Suprapubic skin (tissue), 4 donors: ENCODE data around the gene PSMF1.

Experiments
- EP300 ChIP-seq: sonication (generic); formaldehyde crosslinking; IDR thresholded peaks from one replicate; pipeline ENCODE4 v1.6.1; 2017; ENCODE audit warnings: antibody characterized with exemption
- POLR2A ChIP-seq, 2 donors: fragments of 450-650 bp; IDR thresholded peaks; one replicate each; pipeline ENCODE4 v1.6.1; 2017; ENCODE audit warnings: antibody characterized with exemption in 2 of 2, mild to moderate bottlenecking in 2 of 2, moderate library complexity in 2 of 2
- POLR2AphosphoS5 ChIP-seq, 3 donors: sonication (generic); formaldehyde crosslinking; IDR thresholded peaks; one replicate each; pipeline ENCODE4 v1.6.1; 2017; ENCODE audit warnings: antibody characterized with exemption in 3 of 3
- TF ChIP-seq, protein P1 (sequence below), 2 donors: fragments of 200-600 bp in 1 of 2; fragments of 450-650 bp in 1 of 2; sonication (generic) in 1 of 2; IDR thresholded peaks; one replicate each; pipeline ENCODE4 v1.5.1; 2016 to 2019; ENCODE audit warnings: antibody characterized with exemption in 2 of 2, mild to moderate bottlenecking in 1 of 2, moderate library complexity in 1 of 2

DNA sequence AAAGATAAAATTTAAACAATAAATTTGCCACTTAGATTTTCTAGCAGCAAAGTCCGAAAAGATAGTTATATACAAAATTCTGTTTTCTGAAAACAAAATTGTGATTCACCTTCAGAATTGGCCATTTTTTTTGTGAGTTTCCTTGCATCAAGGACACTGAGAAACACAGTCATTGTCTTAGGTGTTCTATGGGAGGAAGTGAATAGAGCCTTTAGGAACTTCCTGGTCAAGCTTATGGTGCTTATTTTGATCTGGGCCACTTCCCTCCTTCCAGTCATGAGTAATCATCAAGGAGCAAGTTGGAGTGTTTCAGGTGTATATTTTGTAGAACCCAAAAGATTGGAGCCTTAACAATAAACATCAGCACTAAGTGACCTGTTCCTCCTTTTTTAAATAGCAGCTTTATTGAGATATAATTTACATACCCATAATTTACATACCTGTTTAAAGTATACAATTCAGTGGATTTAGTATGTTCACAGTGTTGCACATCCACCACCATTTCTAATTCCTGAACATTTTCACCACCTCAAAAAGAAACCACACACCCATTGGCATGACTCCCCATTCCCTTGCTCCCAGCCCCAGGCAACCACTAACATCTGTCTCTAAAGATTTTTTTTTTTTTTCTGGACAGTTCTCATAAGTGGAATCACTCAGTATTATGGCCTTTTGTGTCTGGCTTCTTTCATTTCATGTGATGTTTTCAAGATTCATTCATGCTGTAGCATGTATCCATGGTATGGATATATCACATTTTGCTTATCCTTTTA lies 48.7 kb downstream of the PSMF1 start:
- TF ChIP-seq, protein P1, sequence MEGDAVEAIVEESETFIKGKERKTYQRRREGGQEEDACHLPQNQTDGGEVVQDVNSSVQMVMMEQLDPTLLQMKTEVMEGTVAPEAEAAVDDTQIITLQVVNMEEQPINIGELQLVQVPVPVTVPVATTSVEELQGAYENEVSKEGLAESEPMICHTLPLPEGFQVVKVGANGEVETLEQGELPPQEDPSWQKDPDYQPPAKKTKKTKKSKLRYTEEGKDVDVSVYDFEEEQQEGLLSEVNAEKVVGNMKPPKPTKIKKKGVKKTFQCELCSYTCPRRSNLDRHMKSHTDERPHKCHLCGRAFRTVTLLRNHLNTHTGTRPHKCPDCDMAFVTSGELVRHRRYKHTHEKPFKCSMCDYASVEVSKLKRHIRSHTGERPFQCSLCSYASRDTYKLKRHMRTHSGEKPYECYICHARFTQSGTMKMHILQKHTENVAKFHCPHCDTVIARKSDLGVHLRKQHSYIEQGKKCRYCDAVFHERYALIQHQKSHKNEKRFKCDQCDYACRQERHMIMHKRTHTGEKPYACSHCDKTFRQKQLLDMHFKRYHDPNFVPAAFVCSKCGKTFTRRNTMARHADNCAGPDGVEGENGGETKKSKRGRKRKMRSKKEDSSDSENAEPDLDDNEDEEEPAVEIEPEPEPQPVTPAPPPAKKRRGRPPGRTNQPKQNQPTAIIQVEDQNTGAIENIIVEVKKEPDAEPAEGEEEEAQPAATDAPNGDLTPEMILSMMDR (IDR thresholded peaks at IDR 0.05): no peak
- TF ChIP-seq POLR2A (IDR thresholded peaks at IDR 0.05): no peak
- TF ChIP-seq EP300: no peak
- TF ChIP-seq POLR2AphosphoS5 (IDR thresholded peaks at IDR 0.05): no peak
